Chondrocyte (in vitro differentiated cells): ENCODE measurements around the gene NUP210L. TPM values are rescaled to one million over a fixed set of nuclear protein-coding genes. Genes with fewer than 3 reads are reported as not detected.

Experiments
- DNase-seq: peaks from one replicate; pipeline ENCODE4 v3.0.0; 2021; ENCODE audit warnings: mixed read lengths, low spot score
- H3K27ac Mint-ChIP-seq: one replicate; pipeline ENCODE4 v1.8.0; 2021; ENCODE audit warnings: mild to moderate bottlenecking, moderate library complexity, mixed read lengths; ENCODE audit not compliant: unreplicated experiment
- H3K27me3 Mint-ChIP-seq: 2 replicates; pipeline ENCODE4 v1.8.0; 2021; ENCODE audit warnings: low read depth, mixed read lengths
- H3K36me3 Mint-ChIP-seq: 2 replicates; pipeline ENCODE4 v1.8.0; 2021; ENCODE audit warnings: low read depth, mixed read lengths
- H3K4me1 Mint-ChIP-seq: 2 replicates; pipeline ENCODE4 v1.8.0; 2021; ENCODE audit warnings: low read depth, mild to moderate bottlenecking, mixed read lengths
- H3K4me3 Mint-ChIP-seq: one replicate; pipeline ENCODE4 v1.8.0; 2021; ENCODE audit warnings: mild to moderate bottlenecking, moderate library complexity, mixed read lengths; ENCODE audit not compliant: unreplicated experiment
- H3K9me3 Mint-ChIP-seq: 2 replicates; pipeline ENCODE4 v1.8.0; 2021; ENCODE audit warnings: low read depth, mixed read lengths
- CTCF ChIP-seq: fragments of 200-600 bp; sonication (generic); IDR thresholded peaks from 2 replicates; pipeline ENCODE4 v1.5.0; 2021; ENCODE audit warnings: antibody characterized with exemption, mild to moderate bottlenecking, moderate library complexity
- total RNA-seq: library from RNA; stranded (reverse); gene quantifications from 3 replicates; pipeline ENCODE4 v1.2.1, GENCODE V29; 2021

The NUP210L gene
- total RNA-seq, 1 donor from 2014 or later, result not detected

GRCh38 chr1:154167461-154167860 is 12.6 kb upstream of the NUP210L start:
- Mint-ChIP-seq H3K4me3 (no peak overlapping the region), H3K36me3 (peaks cover 67% of the 10 kb centered on the region), H3K27me3 (no peaks in the 10 kb centered on the region), H3K9me3 (no peaks in the 10 kb centered on the region), H3K27ac (no peak overlapping the region), H3K4me1 (peaks cover 5% of the 10 kb centered on the region)
- DNase-seq, result no peak
- no peak for TF ChIP-seq CTCF

- H3K4me3 Mint-ChIP-seq, result no peak overlapping the region
Observed at GRCh38 chr1:154166207-154166606, 11.3 kb upstream of the NUP210L start.

GRCh38 chr1:154159554-154159953 is 4.7 kb upstream of the NUP210L start:
- Mint-ChIP-seq H3K4me1 (peaks cover 33% of the 10 kb centered on the region), H3K27me3 (no peaks in the 10 kb centered on the region), H3K4me3 (no peak overlapping the region), H3K27ac (no peak overlapping the region), H3K36me3 (peaks cover 34% of the 10 kb centered on the region), H3K9me3 (no peaks in the 10 kb centered on the region)
- no peak for TF ChIP-seq CTCF
- no peak for DNase-seq

More at GRCh38 chr1:154166207-154166606, 11.3 kb upstream of the NUP210L start:
- Mint-ChIP-seq H3K4me1 (peaks cover under 1% of the 10 kb centered on the region), H3K27ac (no peak overlapping the region), H3K36me3 (peaks cover 56% of the 10 kb centered on the region), H3K9me3 (no peaks in the 10 kb centered on the region), H3K27me3 (no peaks in the 10 kb centered on the region)
- no peak for DNase-seq
- no peak for TF ChIP-seq CTCF

DNA sequence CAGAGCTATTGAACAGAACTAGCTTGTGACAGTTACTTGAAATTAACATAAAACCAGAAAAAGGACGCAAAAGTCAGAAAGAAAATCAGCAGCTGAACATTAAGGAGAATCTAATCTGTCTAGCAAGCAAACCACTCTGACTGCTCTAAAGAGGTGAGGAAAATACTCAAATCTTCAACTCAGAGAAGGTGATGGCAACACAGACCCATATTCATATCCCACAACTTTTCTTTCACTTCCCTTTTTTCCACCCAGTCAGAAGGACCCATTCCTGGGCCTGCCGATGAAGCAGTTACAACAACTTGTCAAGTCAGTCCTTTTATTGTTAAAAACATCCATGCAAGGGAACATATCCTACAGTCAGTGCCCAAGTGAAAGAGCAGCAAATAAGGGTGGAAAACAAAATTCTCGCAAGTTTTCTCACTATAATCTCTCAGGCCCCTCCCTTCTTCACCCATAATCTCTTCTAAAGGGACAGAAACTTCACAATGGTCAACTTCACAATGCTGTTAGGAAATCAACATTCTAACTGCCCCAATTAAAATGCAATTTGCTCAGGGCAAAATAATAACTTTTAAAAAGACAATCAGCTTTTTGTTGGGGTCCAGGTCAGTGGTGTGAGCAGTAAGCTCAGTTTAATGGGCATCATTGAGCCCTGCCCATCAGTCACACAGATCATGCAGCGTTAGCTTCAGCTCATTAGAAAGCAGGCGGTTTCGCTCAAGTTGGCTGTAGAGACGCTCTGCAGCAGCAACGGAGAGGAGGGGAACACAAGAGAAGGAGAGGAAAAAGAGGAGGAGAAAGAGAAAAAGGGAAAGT is 3.6 kb upstream of the NUP210L start:
- peaks cover 43% of the 10 kb centered on the region for H3K4me1 Mint-ChIP-seq
- peak overlapping the region; percentile 3 for H3K27ac Mint-ChIP-seq
- TF ChIP-seq CTCF, result no peak
- H3K9me3 Mint-ChIP-seq, result no peaks in the 10 kb centered on the region
- H3K36me3 Mint-ChIP-seq, result peaks cover 30% of the 10 kb centered on the region
- no peak for DNase-seq
- H3K27me3 Mint-ChIP-seq, result no peaks in the 10 kb centered on the region
- no peak overlapping the region for H3K4me3 Mint-ChIP-seq

- H3K4me3 Mint-ChIP-seq, result no peak overlapping the region
- H3K27ac Mint-ChIP-seq, result peak overlapping the region; percentile 30
- H3K9me3 Mint-ChIP-seq, result no peaks in the 10 kb centered on the region
Observed at GRCh38 chr1:154157520-154158306, 2.8 kb upstream of the NUP210L start.

More at GRCh38 chr1:154157520-154158306, 2.8 kb upstream of the NUP210L start:
- no peak for TF ChIP-seq CTCF
- DNase-seq, result no peak
- Mint-ChIP-seq H3K36me3 (peaks cover 23% of the 10 kb centered on the region), H3K27me3 (no peaks in the 10 kb centered on the region), H3K4me1 (peaks cover 44% of the 10 kb centered on the region)
